ENCODE data around the gene ACTL7B.

DNA sequence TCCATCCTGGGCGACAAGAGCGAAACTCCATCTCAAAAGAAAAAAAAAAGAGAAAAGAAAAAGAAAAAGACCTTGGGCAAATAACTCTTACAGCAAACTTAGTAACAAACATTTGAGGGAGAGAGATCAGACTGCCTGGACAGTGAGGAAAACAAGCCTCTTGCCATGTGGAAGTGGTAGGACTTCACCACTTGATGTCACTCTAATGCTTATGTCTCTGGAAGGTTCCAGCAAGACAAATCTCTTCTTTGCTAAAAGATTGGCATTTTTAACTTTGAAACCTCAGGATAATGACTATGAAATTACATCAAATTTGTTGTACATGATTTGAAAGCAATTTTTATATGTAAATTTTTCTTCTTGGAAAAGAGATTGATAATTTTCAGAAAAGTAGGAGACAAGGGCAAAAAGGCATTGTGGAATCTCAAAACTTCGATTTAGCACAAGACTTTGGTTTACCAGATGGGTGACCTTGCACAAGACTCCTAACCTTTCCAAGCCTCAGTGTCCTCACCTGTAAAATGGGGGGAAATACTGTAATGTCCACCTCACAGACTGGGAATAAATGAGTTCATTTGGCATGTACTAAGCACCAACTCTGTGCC lies 5.4 kb downstream of the ACTL7B start:
- TF ChIP-seq, protein P1, sequence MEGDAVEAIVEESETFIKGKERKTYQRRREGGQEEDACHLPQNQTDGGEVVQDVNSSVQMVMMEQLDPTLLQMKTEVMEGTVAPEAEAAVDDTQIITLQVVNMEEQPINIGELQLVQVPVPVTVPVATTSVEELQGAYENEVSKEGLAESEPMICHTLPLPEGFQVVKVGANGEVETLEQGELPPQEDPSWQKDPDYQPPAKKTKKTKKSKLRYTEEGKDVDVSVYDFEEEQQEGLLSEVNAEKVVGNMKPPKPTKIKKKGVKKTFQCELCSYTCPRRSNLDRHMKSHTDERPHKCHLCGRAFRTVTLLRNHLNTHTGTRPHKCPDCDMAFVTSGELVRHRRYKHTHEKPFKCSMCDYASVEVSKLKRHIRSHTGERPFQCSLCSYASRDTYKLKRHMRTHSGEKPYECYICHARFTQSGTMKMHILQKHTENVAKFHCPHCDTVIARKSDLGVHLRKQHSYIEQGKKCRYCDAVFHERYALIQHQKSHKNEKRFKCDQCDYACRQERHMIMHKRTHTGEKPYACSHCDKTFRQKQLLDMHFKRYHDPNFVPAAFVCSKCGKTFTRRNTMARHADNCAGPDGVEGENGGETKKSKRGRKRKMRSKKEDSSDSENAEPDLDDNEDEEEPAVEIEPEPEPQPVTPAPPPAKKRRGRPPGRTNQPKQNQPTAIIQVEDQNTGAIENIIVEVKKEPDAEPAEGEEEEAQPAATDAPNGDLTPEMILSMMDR (IDR thresholded peaks at IDR 0.05), result no peak
- TF ChIP-seq POLR2A (IDR thresholded peaks at IDR 0.05), result no peak
- TF ChIP-seq POLR2AphosphoS5 (IDR thresholded peaks at IDR 0.05), result no peak
- TF ChIP-seq EP300 (IDR thresholded peaks at IDR 0.05), result no peak
